HG03103 (cell line): Measurements from ENCODE around the gene LRFN4.
A peak's percentile ranks its signal among the peaks of the same experiment; 100 is the strongest.

Experiments
- ATAC-seq: cut with Tn5 transposase; IDR thresholded peaks from one replicate; pipeline ENCODE4 v1.9.1; 2021; ENCODE audit warnings: low read depth; ENCODE audit not compliant: unreplicated experiment

The LRFN4 gene

GRCh38 chr11:66885469-66885868 lies 28.6 kb downstream of the LRFN4 start:
- no peak for ATAC-seq

- ATAC-seq, result no peak
These were observed 29.1 kb downstream of the LRFN4 start for GRCh38 chr11:66885950-66886440.

- no peak for ATAC-seq
These were observed 29.9 kb downstream of the LRFN4 start for GRCh38 chr11:66886671-66887221.

GRCh38 chr11:66887526-66887925 lies 30.7 kb downstream of the LRFN4 start:
- ATAC-seq, result no peak

- ATAC-seq, result no peak
These were observed 31.4 kb downstream of the LRFN4 start for GRCh38 chr11:66888282-66888681.

- ATAC-seq, result no peak
These were observed 33.1 kb downstream of the LRFN4 start for GRCh38 chr11:66889960-66890359.

- peak; percentile 79 for ATAC-seq
These were observed 35.2 kb downstream of the LRFN4 start for GRCh38 chr11:66891851-66892660.

- no peak for ATAC-seq
These were observed 36.0 kb downstream of the LRFN4 start for GRCh38 chr11:66892911-66893310.

- ATAC-seq, result no peak
These were observed 37.3 kb downstream of the LRFN4 start for GRCh38 chr11:66894141-66894540.

GRCh38 chr11:66901964-66902390 lies 45.1 kb downstream of the LRFN4 start:
- ATAC-seq, result no peak

GRCh38 chr11:66902486-66903177 lies 45.8 kb downstream of the LRFN4 start:
- no peak for ATAC-seq

GRCh38 chr11:66904055-66904454 lies 47.2 kb downstream of the LRFN4 start:
- ATAC-seq, result no peak

GRCh38 chr11:66904561-66904960 lies 47.7 kb downstream of the LRFN4 start:
- no peak for ATAC-seq

- no peak for ATAC-seq
These were observed 48.2 kb downstream of the LRFN4 start for GRCh38 chr11:66904981-66905521.

- no peak for ATAC-seq
These were observed 48.8 kb downstream of the LRFN4 start for GRCh38 chr11:66905631-66906030.

GRCh38 chr11:66906061-66906733 lies 49.3 kb downstream of the LRFN4 start:
- ATAC-seq, result no peak

- no peak for ATAC-seq
These were observed 51.1 kb downstream of the LRFN4 start for GRCh38 chr11:66907751-66908630.

GRCh38 chr11:66909181-66909580 lies 52.3 kb downstream of the LRFN4 start:
- no peak for ATAC-seq

GRCh38 chr11:66910016-66910415 lies 53.2 kb downstream of the LRFN4 start:
- no peak for ATAC-seq
